ENCODE data around the gene PTPRC.
A peak's percentile ranks its signal among the peaks of the same experiment; 100 is the strongest.

PTPRC gene

DNA sequence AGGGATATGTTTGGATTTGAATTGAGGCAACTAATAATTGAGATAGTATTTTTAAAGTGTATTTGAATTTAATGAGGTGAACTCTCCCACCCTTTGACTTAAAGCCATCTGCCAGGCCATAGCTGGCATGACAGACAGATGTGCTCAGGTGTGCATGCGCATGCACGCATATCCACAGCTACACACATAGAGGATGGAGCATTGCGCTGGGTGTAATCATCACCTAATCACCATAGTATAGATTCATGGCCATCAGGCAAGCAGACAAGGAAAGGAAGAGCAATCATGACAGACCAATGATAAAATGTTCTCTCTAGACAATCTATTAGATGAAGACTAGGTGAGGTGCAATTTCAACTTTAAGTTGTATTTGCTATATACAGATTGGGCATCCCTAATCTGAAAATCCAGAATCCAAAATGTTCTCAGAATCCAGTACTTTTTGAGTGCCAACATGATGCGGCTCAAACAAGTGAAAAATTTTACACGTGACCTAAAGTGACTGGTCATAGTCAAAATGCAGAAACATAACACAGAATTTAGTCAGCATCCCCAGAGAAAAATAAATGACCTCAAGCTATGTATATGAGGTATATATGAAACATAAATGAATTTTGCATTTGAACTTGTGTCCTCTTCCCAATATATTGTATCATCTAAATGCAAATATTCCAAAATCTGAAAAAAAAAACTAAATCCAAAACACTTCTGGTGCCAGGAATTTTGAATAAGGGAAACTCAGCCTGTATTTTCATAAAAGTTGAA lies 70.1 kb downstream of the PTPRC start:
- H3K4me3 Mint-ChIP-seq, result no peak overlapping the region
- no peak overlapping the region for H3K27ac Mint-ChIP-seq
- H3K27me3 Mint-ChIP-seq (ENCODE audit: low read depth), result no peaks in the 10 kb centered on the region
- H3K4me1 Mint-ChIP-seq (ENCODE audit: low read depth), result peaks cover 21% of the 10 kb centered on the region
- H3K36me3 Mint-ChIP-seq (ENCODE audit: low read depth), result peaks cover 58% of the 10 kb centered on the region
- no peaks in the 10 kb centered on the region for H3K9me3 Mint-ChIP-seq

DNA sequence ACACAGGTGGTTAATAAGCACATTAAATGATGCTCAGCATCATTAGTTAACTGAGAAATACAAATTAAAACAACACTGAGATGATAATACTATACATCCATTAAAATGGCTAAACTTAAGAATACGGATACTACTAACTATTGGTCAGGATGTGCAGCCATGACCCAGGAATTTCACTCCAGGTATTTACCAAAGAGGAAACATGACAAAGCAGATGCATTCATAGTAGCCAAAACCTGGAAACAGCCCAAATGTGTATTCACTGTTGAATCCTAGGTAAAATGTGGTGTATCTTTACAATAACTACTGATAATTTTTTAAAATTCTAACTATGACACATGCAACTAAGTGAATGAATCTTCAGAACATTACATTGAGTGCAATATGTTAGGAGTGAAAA lies 73.0 kb downstream of the PTPRC start:
- H3K27ac Mint-ChIP-seq, result no peak overlapping the region
- peaks cover 17% of the 10 kb centered on the region for H3K4me1 Mint-ChIP-seq (ENCODE audit: low read depth)
- no peak overlapping the region for H3K4me3 Mint-ChIP-seq
- H3K36me3 Mint-ChIP-seq (ENCODE audit: low read depth), result peaks cover 51% of the 10 kb centered on the region
- no peaks in the 10 kb centered on the region for H3K9me3 Mint-ChIP-seq
- H3K27me3 Mint-ChIP-seq (ENCODE audit: low read depth), result no peaks in the 10 kb centered on the region

GRCh38 chr1:198713081-198713480 lies 74.2 kb downstream of the PTPRC start:
- Mint-ChIP-seq H3K4me1 (ENCODE audit: low read depth) (peaks cover 16% of the 10 kb centered on the region), H3K4me3 (no peak overlapping the region), H3K27ac (peak overlapping the region; percentile 62)

DNA sequence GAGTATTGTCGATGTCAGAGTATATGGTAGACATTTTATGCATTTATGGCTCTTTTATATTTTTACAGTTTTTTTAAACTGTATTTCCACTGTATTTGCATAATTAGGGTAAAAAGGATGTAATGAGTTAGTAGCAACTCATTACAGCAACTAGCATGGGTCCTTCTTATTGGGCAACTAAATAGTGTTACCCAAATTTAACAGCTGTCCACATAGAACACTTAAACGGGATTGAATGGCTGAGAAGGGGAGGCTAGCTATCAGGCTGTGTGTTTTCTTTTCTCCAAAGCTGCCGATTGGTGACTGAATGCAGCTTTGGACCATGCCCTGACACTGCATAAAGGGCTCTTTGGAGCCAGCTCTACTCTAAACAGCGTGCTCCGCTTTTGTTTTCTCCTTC lies 75.4 kb downstream of the PTPRC start:
- Mint-ChIP-seq H3K27ac (no peak overlapping the region), H3K36me3 (ENCODE audit: low read depth) (peaks cover 51% of the 10 kb centered on the region), H3K27me3 (ENCODE audit: low read depth) (no peaks in the 10 kb centered on the region), H3K4me3 (no peak overlapping the region), H3K4me1 (ENCODE audit: low read depth) (peaks cover 9% of the 10 kb centered on the region), H3K9me3 (no peaks in the 10 kb centered on the region)

More at GRCh38 chr1:198713081-198713480, 74.2 kb downstream of the PTPRC start:
- Mint-ChIP-seq H3K27me3 (ENCODE audit: low read depth) (no peaks in the 10 kb centered on the region), H3K9me3 (no peaks in the 10 kb centered on the region), H3K36me3 (ENCODE audit: low read depth) (peaks cover 56% of the 10 kb centered on the region)

DNA sequence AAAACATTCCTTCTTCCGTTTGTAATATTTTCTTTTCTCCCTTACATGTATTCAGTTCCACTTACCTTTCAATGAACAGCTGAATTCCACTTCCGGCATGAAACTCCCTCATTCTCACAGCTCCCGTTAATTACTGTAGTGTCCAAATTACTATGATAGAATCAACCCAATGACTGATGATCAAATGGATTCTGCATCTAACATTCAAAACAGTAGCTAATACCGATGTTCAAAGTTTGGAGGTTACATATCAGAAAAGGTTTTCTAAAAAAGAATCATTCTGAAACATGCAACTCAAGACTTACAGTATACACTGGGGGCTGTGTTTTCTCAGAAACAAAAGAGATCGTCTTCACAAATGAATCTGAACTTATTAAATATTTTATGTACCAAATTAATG lies 77.2 kb downstream of the PTPRC start:
- Mint-ChIP-seq H3K27ac (peak overlapping the region; percentile 35), H3K4me3 (no peak overlapping the region), H3K36me3 (ENCODE audit: low read depth) (peaks cover 55% of the 10 kb centered on the region), H3K4me1 (ENCODE audit: low read depth) (peaks cover 11% of the 10 kb centered on the region), H3K9me3 (no peaks in the 10 kb centered on the region), H3K27me3 (ENCODE audit: low read depth) (no peaks in the 10 kb centered on the region)

DNA sequence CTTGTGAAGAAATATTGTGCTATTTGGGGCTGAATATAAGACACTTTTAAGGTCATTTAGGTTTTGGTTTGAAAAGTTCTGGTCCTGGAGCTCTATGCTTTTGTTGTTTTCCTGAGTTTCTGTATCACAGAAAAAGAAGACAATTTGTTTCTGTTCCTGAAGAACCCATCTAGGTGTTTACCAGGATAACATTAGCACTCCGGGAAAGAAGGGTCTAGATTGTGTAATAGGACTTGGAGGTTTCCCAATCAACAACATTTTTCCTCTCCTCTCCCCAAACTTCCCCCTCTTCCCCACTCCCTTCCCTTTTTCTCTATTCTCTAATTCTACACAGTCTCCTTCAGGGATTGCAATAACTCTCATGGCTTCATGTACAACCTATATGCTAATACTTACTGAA lies 78.7 kb downstream of the PTPRC start:
- Mint-ChIP-seq H3K27ac (no peak overlapping the region), H3K4me1 (ENCODE audit: low read depth) (peaks cover 10% of the 10 kb centered on the region), H3K27me3 (ENCODE audit: low read depth) (no peaks in the 10 kb centered on the region), H3K9me3 (no peaks in the 10 kb centered on the region), H3K4me3 (no peak overlapping the region), H3K36me3 (ENCODE audit: low read depth) (peaks cover 48% of the 10 kb centered on the region)

DNA sequence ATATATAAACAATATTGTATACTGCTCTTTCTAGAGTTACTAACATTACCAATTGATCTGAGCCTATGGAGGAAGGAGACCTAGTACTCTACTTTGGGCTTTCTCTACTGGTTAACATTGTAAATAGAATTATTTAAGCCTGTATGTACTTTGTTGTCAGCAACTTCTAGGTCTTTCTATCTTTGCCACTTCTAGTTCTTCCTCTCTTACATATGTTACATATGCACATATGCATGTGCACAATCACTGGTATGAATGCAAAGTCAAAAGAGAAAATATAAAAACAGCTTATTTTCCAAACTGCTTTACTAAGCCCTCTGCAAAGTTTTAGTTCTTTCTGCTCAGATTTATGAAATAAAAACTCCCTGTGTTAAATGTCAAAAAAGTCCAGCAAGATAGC lies 84.3 kb downstream of the PTPRC start:
- no peaks in the 10 kb centered on the region for H3K27me3 Mint-ChIP-seq (ENCODE audit: low read depth)
- no peak overlapping the region for H3K4me3 Mint-ChIP-seq
- peaks cover 32% of the 10 kb centered on the region for H3K4me1 Mint-ChIP-seq (ENCODE audit: low read depth)
- peak overlapping the region; percentile 11 for H3K27ac Mint-ChIP-seq
- H3K36me3 Mint-ChIP-seq (ENCODE audit: low read depth), result peaks cover 58% of the 10 kb centered on the region
- no peaks in the 10 kb centered on the region for H3K9me3 Mint-ChIP-seq

DNA sequence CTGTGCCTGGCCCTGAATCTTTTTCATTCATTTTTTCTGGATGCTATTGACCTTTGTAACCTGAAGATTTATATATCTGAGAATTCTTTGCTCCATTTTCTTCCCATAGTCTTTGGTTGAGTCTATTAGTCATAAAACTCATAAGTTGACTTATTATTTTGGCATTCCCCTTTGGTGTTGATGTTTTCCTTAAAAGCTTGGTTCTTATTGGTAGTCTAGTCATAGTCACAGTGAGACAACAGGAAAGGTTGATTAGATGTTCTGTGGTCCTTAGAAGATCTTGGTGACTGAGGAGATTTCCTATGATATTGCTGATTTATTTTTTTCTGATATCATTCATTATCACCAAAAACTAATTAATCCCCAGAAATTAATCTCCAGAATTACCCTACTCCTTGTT lies 86.2 kb downstream of the PTPRC start:
- Mint-ChIP-seq H3K27me3 (ENCODE audit: low read depth) (no peaks in the 10 kb centered on the region), H3K36me3 (ENCODE audit: low read depth) (peaks cover 56% of the 10 kb centered on the region)

GRCh38 chr1:198726455-198726854 lies 87.6 kb downstream of the PTPRC start:
- peaks cover 59% of the 10 kb centered on the region for H3K36me3 Mint-ChIP-seq (ENCODE audit: low read depth)
- no peaks in the 10 kb centered on the region for H3K9me3 Mint-ChIP-seq
- peak overlapping the region; percentile 1 for H3K27ac Mint-ChIP-seq
- H3K4me3 Mint-ChIP-seq, result no peak overlapping the region
- no peaks in the 10 kb centered on the region for H3K27me3 Mint-ChIP-seq (ENCODE audit: low read depth)
- peaks cover 39% of the 10 kb centered on the region for H3K4me1 Mint-ChIP-seq (ENCODE audit: low read depth)

More for the DNA sequence above, 86.2 kb downstream of the PTPRC start:
- Mint-ChIP-seq H3K4me1 (ENCODE audit: low read depth) (peaks cover 33% of the 10 kb centered on the region), H3K4me3 (no peak overlapping the region), H3K9me3 (no peaks in the 10 kb centered on the region), H3K27ac (no peak overlapping the region)

DNA sequence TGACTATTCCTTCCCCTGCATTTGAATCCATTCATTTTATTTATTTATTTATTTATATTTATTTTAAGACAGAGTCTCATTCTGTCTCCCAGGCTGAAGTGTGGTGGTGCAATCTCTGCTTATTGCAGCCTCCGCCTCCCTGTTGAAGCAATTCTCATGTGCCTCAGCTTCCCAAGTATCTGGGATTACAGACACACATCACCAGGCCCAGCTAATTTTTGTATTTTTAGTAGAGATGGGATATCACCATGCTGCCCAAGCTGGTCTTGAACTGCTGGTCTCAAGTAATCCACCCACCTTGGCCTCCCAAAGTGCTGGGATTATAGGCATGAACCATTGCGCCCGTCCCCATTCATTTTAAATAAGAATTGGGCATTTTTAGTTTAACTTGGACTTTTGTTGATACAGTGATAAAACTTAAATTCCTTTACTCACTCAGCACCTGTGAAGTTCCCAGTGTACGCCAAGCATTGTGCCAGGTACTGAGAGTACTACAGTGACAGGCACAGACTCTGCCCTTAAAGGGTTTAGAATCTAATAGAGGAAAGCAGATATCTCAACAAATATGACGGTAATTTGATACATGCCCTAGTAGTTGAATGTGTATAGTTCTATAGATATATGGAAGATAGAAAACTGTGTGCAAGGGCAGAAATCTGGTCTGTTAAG lies 90.5 kb downstream of the PTPRC start:
- H3K4me3 Mint-ChIP-seq, result no peak overlapping the region
- H3K4me1 Mint-ChIP-seq (ENCODE audit: low read depth), result peaks cover 50% of the 10 kb centered on the region
- H3K36me3 Mint-ChIP-seq (ENCODE audit: low read depth), result peaks cover 66% of the 10 kb centered on the region

DNA sequence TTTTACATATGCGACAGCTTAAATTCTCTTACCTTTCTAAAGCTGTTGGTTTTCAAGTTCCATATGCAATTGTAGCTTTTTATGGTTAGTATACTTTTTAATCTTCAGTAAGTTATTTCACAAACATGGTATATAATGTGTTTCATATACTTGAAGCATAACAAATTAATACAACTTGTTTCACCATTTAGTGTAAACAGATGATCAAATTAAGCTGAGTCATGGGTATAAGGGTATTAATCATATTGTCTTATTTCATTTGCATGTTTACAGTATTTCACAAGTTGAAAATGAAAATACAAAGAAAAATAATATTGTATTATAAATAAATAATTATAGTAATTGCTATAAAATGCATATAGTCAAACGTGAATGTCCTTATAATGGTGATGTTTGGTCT lies 92.1 kb downstream of the PTPRC start:
- Mint-ChIP-seq H3K4me1 (ENCODE audit: low read depth) (peaks cover 46% of the 10 kb centered on the region), H3K27ac (peak overlapping the region; percentile 0), H3K4me3 (no peak overlapping the region), H3K27me3 (ENCODE audit: low read depth) (no peaks in the 10 kb centered on the region), H3K36me3 (ENCODE audit: low read depth) (peaks cover 61% of the 10 kb centered on the region), H3K9me3 (peaks cover 4% of the 10 kb centered on the region)

More for the DNA sequence above, 90.5 kb downstream of the PTPRC start:
- no peak overlapping the region for H3K27ac Mint-ChIP-seq
- no peaks in the 10 kb centered on the region for H3K27me3 Mint-ChIP-seq (ENCODE audit: low read depth)
- no peaks in the 10 kb centered on the region for H3K9me3 Mint-ChIP-seq

DNA sequence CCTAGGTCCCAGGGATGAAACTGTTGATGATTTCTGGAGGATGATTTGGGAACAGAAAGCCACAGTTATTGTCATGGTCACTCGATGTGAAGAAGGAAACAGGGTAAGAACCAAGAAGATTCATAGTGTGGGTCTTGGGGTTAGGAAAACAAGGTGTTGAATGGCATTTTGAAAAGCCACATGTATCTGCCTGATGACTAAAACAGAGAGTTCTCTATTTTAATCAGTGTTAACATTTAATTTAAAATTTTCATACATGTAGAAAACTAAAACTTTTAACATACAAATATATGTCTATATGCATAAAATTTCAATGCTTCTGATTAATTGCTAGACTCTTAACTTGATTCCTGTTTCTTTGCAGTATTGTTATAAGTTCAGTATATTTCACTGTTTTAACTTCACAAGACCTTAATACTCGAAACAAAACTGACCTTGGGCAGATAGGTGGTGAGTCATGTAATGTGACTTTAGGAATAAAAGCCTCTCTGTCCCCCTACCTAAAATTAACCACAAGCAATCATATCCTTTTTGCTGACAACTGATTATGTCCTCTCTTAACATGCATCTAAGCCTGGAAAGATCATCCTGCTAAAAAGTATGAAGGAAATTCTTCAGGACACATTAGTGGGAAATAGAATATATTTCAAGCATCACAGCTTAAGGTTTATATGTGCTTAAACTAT lies 95.6 kb downstream of the PTPRC start:
- H3K9me3 Mint-ChIP-seq, result peaks cover 21% of the 10 kb centered on the region
- no peak overlapping the region for H3K4me3 Mint-ChIP-seq
- peak overlapping the region; percentile 56 for H3K27ac Mint-ChIP-seq
- peaks cover 68% of the 10 kb centered on the region for H3K36me3 Mint-ChIP-seq (ENCODE audit: low read depth)
- no peaks in the 10 kb centered on the region for H3K27me3 Mint-ChIP-seq (ENCODE audit: low read depth)
- peaks cover 52% of the 10 kb centered on the region for H3K4me1 Mint-ChIP-seq (ENCODE audit: low read depth)

GRCh38 chr1:198741744-198742143 lies 102.9 kb downstream of the PTPRC start:
- H3K36me3 Mint-ChIP-seq (ENCODE audit: low read depth), result peaks cover 52% of the 10 kb centered on the region
- H3K4me1 Mint-ChIP-seq (ENCODE audit: low read depth), result peaks cover 30% of the 10 kb centered on the region
- no peaks in the 10 kb centered on the region for H3K27me3 Mint-ChIP-seq (ENCODE audit: low read depth)
- H3K9me3 Mint-ChIP-seq, result peaks cover 14% of the 10 kb centered on the region
- no peak overlapping the region for H3K4me3 Mint-ChIP-seq
- no peak overlapping the region for H3K27ac Mint-ChIP-seq

DNA sequence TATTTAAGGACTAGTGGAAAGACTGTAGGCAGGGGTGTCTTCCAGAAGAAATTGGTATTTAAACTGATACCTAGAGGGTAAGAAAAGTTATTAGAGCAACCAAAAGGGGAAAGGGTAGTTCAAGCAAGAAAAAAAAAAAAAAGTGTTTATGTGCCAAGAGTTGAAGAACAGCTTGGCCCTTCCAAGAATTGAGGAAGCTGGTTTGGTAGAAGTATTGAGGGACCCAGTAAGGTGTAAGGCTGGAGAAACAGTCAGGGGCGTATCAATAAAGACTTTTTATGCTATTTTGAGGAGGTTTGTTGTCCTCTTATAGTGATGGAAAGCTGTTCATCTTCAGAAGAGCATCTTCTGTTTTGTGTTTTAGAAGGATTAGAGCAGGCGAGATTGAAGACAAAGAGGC lies 108.3 kb downstream of the PTPRC start:
- H3K4me1 Mint-ChIP-seq (ENCODE audit: low read depth), result peaks cover 19% of the 10 kb centered on the region
- H3K9me3 Mint-ChIP-seq, result no peaks in the 10 kb centered on the region
- H3K4me3 Mint-ChIP-seq, result no peak overlapping the region
- H3K27ac Mint-ChIP-seq, result no peak overlapping the region
- peaks cover 36% of the 10 kb centered on the region for H3K36me3 Mint-ChIP-seq (ENCODE audit: low read depth)
- no peaks in the 10 kb centered on the region for H3K27me3 Mint-ChIP-seq (ENCODE audit: low read depth)

DNA sequence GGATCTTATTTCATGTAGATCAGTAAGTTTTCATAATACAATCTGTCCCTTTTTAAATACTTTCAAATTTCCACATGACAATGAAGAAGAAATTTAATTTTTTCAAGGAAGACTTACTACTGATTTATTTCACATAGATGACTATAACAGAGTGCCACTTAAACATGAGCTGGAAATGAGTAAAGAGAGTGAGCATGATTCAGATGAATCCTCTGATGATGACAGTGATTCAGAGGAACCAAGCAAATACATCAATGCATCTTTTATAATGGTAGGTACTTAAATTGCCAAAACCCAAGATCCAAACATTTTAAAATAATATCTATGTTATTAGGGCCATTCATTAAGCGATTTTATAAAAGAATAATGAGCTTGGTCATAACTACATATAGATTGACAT lies 110.4 kb downstream of the PTPRC start:
- Mint-ChIP-seq H3K36me3 (ENCODE audit: low read depth) (peaks cover 34% of the 10 kb centered on the region), H3K4me3 (no peak overlapping the region), H3K27me3 (ENCODE audit: low read depth) (no peaks in the 10 kb centered on the region), H3K4me1 (ENCODE audit: low read depth) (peaks cover 14% of the 10 kb centered on the region), H3K27ac (no peak overlapping the region), H3K9me3 (no peaks in the 10 kb centered on the region)
